ENCODE data around the gene ERC2.

DNA sequence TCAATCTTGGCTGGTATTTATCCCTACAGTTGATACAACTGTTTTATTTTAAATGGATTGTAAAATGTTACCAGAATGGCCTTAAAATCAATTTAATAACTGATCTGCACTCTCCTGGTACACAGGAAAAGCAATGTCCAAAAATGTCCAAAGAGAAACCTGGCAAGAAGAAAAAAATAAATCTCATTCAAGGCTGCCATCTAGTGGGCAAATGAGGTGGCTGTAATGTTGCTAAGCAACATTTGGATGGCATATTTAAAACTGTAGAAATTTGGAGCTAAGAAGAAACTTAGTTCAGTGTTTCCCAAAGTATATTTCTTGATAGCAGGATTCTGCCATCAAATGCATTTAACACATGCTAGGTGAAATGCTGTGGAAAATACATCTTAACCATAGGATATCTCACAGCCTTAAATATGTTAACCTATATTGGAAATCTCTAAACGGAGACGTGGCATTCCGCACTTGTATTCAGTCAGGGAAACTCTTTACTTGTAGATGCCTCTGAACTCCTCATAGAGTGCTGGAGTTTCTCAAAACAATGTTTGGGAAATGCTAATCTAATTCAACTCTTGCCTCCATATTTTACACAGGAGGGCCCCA lies 216.8 kb downstream of the ERC2 start:
- TF ChIP-seq, protein P1, sequence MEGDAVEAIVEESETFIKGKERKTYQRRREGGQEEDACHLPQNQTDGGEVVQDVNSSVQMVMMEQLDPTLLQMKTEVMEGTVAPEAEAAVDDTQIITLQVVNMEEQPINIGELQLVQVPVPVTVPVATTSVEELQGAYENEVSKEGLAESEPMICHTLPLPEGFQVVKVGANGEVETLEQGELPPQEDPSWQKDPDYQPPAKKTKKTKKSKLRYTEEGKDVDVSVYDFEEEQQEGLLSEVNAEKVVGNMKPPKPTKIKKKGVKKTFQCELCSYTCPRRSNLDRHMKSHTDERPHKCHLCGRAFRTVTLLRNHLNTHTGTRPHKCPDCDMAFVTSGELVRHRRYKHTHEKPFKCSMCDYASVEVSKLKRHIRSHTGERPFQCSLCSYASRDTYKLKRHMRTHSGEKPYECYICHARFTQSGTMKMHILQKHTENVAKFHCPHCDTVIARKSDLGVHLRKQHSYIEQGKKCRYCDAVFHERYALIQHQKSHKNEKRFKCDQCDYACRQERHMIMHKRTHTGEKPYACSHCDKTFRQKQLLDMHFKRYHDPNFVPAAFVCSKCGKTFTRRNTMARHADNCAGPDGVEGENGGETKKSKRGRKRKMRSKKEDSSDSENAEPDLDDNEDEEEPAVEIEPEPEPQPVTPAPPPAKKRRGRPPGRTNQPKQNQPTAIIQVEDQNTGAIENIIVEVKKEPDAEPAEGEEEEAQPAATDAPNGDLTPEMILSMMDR (IDR thresholded peaks at IDR 0.05): peak; percentile 82
- TF ChIP-seq ZFX (IDR thresholded peaks at IDR 0.05; ENCODE audit: borderline replicate concordance): no peak

Measured in 22Rv1 (cell line).